ENCODE data around the gene TMEM191C.
"Not testable (repeated sequence)": the region's sequence is repeated elsewhere in the genome, so short reads cannot be mapped to it uniquely, and the experiment has no call there.

Gene TMEM191C

GRCh38 chr22:21499623-21500506 is 32.7 kb downstream of the TMEM191C start:
- not testable (repeated sequence) for H3K27ac ChIP-seq

GRCh38 chr22:21510397-21510796 is 43.2 kb downstream of the TMEM191C start:
- not testable (repeated sequence) for H3K27ac ChIP-seq

GRCh38 chr22:21512022-21512421 is 44.8 kb downstream of the TMEM191C start:
- not testable (repeated sequence) for H3K27ac ChIP-seq

- H3K27ac ChIP-seq: not testable (repeated sequence)
Observed at GRCh38 chr22:21514117-21514516, 46.9 kb downstream of the TMEM191C start.

GRCh38 chr22:21515234-21515633 is 48.0 kb downstream of the TMEM191C start:
- not testable (repeated sequence) for H3K27ac ChIP-seq

GRCh38 chr22:21516522-21516921 is 49.3 kb downstream of the TMEM191C start:
- H3K27ac ChIP-seq: not testable (repeated sequence)

- H3K27ac ChIP-seq: not testable (repeated sequence)
Observed at GRCh38 chr22:21516970-21517764, 50.0 kb downstream of the TMEM191C start.

Data from 22Rv1 (cell line).